HG03571 (cell line): ENCODE data around the gene EXOC7.

Source experiments
- ATAC-seq: cut with Tn5 transposase; IDR thresholded peaks from one replicate; pipeline ENCODE4 v1.9.1; 2021; ENCODE audit not compliant: unreplicated experiment

EXOC7 gene, protein sequence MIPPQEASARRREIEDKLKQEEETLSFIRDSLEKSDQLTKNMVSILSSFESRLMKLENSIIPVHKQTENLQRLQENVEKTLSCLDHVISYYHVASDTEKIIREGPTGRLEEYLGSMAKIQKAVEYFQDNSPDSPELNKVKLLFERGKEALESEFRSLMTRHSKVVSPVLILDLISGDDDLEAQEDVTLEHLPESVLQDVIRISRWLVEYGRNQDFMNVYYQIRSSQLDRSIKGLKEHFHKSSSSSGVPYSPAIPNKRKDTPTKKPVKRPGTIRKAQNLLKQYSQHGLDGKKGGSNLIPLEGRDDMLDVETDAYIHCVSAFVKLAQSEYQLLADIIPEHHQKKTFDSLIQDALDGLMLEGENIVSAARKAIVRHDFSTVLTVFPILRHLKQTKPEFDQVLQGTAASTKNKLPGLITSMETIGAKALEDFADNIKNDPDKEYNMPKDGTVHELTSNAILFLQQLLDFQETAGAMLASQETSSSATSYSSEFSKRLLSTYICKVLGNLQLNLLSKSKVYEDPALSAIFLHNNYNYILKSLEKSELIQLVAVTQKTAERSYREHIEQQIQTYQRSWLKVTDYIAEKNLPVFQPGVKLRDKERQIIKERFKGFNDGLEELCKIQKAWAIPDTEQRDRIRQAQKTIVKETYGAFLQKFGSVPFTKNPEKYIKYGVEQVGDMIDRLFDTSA

DNA sequence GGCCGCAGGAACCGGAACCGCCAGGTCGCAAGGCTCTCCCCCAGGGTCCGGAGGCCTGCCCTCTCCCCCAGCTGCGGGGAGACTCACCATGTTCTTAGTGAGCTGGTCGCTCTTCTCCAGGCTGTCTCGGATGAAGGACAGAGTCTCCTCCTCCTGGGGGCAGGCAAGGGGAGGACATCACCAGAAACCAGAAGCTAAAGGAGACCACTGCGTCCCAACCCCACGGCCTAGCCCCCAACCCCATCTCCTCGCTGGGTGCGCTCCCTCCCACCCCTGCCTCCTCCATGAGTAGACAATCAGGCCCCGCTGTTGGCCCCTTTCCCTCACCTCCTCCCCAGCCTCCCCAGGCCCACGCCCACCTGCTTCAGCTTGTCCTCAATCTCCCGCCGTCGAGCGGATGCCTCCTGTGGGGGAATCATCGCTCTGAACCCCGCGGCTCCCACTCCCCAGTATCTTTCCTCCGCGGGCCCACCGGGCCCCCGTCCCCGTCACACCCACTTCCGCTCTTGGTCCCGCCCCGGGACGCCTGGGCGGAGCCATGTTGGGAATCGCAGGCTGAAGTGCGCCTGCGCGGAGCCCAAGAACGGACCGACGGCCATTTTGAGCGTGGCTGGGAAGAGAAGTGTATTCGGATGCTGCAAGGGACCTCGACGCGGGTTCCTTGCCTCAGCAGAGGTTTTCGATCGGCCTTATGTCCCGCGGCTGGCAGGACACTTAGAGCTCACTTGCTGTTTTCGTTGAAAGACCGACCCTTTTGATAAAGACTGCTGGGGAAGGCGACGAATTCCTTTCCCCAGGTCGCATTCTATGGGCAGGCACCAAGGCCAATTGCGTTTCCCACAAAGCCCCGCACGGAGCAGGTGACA lies at the start of gene EXOC7:
Gene EXOC7 (minus strand): TSS at position 514 of the 866 bp plus-strand sequence. CDS start 95 bp downstream, at position 419.
- no peak for ATAC-seq

DNA sequence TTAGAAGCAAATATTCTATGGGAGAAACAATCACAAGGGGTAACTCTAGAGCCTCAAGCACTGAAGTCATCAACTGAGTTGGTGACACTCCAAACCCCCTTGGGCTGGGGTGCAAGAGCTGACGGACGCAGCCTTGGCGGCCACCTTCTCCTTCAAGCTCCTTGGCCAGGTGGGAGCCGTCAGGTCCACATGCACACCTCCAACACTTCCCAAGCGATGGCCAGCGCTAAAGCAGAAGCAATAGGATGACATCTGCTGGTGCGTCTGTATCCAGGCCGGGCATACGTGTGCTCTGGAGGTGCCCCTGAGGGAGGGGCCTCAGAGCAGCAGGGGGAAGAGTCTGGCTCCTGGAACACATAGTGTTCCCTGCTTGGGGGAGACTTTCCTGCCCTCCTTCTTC lies 49.6 kb upstream of the EXOC7 start:
- ATAC-seq = no peak

DNA sequence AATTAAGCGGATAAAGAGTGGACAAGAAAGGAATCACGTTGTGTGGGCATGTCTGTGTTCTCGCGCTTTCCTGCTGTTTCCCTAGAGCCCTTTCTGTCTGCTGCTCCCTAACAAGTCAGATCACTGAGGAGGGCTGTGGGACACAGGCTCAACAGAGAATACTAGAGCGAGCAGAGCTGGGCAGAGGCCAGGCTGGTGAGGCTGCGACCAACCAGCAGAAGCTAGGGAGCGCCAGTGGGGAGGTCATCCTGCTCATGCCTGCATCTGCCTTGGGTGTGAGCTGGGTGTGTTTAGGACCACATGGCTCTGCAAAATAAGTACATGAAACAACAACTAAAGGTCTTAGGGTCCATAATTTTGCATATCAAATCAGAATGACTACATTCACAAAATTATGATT lies 49.0 kb upstream of the EXOC7 start:
- ATAC-seq = no peak

DNA sequence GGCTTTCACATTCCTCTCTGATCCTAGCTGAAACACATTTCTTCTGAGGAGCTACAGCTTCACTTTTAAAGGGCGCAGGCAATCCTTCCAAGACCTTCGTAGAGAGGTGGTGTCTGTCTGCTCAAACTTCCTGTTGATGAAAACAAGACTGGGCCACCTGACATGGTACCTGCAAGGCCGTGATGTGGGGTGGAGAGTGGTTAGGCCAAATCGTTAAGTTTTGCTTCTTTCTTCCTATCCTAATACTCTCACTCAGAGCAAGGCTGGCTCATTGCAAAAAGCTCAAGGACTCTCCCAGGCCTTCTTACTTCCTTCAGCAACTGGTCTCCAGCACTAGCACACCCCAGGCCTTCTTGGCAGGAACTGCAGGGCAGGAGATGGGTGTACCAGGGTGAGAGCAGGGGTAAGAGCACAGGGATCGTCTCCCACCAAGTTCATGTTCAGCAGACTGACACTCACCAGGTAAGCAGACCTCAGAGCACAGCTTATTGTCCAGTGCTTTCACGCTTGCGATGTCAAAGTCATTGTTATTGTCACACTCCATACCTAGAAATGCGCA lies 48.4 kb upstream of the EXOC7 start:
- no peak for ATAC-seq

DNA sequence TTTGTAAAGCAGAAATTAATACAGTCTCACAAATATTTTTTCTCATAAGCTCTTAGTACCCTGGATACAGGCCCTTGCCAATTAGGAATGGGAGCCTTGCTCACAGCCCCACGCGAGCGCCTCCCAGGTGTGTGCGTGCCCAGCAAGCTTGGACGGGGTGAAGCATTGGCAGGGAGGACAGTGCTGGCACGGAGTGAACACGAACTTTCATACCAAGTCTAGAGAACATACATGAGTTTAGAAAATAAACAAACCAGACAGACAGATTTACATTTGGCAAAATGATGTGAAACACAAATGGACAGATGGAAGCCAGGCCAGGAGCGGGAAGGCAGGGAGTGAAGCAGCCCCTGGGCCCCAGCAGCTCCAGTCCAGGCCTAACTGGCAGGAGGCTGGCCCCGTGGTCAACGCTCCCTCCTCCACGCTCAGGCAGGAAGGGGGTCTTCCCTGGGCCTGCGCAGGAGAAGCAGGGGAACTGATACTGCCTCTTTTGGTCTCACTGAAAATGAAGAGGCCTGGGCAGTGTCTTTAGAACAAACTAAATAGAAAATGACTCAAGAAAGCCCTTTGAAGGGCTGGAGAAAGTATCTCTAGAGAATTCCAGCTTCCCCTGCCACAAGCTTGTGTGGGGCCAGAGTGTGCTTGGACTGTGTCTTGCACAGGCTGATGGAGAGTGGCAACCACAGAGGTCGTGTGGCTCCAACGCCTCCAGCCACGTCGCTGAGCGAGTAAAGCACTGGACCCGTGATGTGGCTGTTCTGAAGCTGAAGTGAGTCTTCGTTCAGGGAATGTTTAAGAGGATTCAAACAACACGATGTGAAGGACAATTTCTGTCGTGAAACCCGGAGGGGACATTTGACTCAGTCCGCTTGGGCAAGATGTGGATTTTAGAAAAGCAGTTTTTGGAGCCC lies 47.4 kb upstream of the EXOC7 start:
- ATAC-seq = no peak

DNA sequence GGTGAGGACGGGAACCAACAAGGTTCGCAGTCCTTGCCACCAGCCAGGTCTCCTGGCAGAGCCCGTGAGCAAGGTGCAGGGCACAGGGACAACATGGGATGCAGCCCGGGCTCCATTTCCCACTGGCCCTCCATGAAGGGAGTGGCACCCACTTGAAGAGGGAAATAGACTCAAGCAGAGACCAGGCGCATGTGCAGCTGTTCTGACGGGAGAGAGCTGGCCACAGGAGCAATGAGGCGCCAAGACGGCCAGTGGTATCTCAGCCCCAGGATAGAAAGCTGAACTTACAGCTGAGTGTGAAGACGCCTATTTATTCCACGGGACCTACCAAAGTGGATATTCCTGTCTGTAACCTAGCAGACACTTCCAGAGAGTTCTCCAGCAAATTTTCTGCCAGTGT lies 45.6 kb upstream of the EXOC7 start:
- no peak for ATAC-seq

DNA sequence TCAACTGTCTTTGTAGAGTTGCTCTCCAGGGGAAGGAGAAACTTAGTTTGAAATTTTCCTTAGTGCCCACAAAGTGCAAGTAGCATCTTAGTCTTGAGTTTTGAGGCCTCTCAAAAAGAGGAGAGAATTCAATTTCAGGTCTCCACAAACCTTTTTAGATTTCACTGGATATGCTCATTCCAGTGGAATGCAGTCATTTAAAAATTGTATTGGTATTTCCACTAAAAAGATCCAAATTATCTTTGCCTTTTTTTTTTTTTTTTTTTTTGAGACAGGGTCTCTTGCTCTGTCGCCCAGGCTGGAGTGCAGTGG lies 44.4 kb upstream of the EXOC7 start:
- no peak for ATAC-seq

DNA sequence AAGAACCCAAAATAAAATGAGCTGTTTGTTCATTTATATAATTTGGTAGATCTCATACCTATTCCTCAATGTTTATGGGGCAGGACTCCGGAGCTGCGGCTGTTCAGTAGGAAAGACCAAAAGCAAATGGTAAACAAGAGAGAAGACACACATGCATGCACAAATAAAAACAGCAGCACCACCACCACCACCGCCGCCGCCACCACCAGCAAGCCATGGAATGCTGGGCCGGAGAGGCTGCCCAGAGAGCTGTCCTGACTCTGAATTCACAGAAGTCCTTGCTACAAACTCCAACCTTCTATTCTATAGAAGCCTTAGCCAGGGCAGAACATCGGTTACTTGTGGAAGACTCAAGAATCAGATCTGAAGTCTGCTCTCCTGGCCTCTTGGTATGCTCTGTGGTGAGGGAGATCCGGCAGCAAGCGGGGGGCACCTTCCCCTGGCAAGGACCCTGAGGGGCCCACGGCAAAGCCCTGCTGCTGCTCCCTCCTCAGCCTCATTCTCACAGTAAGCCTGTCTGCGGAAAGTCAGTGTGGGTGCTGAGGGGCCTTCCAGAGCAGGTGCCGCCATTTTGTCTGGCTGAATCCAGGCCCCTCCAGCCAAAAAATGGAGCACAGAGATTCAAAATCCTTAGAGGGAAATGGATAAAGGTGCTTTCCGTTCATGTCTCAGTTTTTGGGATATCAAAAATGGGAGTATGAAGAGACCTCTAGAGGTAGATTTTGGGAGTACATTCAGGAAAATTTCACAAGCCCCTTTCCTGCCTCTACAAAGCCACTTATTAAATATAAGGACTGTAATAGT lies 43.8 kb upstream of the EXOC7 start:
- ATAC-seq = no peak

DNA sequence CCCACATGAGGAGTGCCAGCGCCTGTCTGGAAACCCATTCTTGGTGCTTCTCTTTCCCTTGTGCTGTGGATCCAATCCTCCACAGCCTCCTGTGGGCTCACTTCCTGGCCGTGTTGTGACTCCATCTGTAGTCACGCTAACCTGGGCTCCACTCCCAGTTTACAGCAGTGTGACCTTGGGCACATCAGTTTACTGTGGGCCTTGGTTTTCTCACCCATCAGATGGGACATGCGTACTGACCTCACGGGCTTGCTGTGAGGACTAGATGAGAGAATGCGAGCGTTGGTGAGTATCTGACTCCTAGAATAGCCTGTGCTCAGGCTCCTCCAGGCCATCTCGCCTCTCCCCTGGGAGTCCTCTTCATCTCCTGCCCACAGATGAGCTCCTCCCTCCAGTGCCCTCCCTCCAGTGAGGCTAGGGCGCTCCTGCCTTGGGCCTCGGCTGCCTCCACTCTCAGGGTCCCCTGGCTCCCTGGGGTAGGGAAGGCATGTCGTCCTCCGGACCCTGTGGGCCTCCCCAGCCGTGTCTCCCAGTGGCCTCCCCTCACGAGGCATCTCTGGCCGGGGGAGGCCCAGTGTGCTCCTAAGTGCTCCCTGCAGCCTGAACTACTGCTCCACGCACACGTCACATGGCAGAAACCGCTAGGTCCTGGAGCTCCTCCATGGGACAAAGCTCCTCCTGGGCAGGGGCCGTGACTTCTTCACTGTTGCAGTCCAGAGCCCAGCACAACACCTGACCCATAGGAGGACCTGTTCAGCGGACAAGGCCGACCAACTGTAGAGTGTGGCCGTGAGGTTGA lies 42.7 kb upstream of the EXOC7 start:
- no peak for ATAC-seq

DNA sequence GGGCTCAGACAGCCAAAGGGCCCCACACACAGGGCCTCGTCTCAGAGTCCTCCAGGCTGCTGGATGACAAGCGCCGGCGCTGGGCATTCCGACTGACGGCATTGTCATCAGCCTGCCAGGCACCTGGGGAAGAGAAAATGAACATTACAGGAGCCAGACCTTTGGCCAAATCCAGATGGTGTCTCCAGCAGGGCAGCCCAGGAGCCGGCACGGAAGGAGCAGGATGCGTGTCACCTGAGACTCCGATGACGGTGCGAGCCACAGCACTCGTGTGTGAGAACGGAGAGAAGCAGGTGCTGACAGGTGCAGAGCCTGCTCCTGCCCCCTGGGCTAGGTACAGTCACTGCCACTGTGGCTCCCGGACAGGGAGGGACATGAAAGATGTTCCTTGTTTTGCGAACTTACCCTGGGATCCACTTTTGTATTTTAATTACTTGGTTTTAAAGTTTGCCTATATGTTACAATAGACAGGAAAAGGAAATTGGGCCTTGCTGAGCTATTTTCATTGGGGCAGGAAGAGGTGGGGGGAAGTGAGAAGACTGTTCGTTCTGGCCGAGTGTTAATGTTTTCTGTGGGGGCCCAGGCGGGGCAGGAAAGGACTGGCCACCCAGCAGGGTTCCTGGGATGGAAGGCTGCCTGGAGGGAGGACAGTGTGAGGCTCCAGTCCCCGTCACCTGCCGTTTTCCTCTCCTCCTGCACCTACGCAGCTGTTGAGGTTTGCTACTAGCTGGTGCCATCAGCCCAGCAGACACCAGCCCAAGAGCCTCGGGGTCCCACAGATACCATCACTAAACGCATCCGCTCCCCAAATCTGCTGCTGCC lies 41.9 kb upstream of the EXOC7 start:
- no peak for ATAC-seq

DNA sequence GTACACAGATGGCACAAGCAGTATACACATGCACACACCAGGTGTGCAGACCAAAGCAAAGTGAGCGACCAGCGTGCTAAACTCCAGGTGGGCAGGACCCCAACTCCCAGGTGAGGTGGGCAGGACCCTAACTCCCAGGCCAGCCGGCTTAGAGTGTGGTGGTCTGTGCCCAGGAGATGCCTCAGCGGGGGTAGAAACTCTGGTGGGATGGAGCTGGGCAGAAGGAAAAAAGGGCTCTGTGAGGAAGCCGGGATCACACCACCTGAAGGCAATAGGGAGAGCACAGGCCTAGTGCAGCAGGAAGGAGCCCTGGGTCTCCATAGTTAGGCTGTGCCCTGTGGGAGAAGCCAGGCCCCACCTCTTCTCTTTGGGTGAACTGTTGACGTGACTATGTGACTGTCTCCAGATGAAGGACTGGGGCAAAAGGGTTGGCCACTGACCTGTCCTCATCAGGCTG lies 39.0 kb upstream of the EXOC7 start:
- no peak for ATAC-seq

DNA sequence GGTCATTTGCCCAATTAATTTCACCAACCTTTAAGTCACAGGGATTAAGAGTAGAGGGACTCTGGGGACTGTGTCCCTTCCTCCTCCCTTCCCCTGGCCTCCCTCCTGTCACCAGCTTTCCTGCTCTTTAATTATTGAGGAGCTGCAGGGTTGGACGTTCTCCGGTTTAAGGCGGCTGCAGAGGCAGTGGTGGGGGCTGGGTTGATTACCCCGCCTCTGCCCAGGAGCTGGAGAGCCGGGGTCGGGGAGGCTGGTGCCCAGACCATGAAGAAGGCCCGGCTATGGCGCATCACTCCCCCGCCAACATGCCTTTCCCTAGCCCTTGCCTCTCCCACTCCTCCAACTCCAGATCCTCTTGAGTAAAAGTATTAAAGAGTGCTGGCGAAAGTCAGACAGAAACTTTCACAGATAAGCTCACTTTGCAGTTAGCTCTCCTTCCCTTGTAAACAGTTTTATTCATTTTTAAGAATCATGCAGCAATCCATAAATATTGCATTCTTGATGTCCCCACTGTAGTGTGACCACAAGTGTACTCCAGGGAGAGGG lies 38.5 kb upstream of the EXOC7 start:
- no peak for ATAC-seq

DNA sequence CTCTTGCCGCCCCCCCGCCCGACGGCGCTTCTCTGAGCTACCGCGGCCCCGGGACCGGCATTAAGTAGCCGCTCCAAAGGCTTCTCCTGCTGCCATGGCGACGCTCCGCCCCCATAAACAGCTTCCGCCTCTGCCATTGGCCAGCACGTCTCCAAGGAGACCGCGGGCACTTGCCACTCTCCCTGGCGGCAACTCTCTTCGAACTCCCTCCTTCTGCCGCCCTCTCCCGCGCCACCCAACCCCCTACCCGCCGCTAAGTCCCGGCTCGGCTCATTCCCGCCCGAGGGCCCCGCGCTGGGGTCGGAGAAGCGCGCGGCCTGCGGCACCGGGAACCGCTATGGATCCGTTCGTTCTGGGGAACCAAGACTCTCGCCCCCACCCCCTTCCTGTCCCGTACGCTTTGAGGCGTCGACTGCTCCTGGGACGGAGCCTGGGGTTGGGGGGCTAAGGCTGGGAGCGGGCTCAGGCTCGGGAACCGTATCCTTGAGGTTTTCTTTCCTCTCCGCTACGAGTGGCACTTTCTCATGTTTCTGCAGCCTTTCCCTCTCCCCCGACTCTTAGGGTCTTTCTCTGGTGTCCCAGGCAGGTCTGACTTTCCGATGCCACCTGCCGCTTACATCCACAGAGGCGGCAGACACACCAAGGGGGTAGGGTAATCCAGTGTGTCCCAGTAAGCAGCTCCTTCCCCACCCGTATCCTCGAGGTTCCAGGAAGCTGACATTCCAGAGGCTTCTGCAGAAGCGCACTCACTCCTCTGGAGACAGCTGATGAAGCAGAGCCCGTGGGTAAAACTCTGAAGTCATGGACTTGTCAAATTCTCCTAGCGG lies 37.8 kb upstream of the EXOC7 start, which contains the start of gene FOXJ1:
Gene FOXJ1 (minus strand): TSS at position 34 of the 827 bp plus-strand sequence. CDS start 850 bp downstream, outside the sequence.
- ATAC-seq = peak; percentile 48

DNA sequence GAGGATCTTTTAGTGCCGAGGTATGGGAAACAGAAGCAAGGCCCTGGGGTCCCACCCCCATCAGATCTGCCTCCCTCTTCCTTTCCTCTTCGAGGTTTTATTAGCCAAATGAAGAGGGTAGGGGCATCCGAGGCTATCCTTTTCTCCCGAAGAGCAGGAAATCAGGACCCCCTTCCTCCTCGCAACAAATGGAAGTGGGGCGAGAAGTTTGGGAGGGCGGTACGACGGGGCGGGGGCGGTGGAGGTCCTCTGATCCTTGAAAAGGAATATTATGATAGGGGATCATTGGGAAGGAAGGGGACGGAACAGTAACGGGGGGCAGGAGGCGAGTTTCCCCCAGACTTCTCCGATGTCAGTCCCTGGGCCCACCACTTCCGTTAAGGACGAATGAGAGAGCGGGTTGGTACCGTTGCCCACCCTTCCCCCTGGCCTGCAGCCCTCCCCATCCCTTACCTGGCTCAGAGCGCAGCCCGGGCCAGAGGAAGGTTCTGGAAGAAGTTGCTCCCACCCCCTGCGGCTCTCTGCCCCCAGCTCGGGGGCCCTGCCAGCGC lies 37.1 kb upstream of the EXOC7 start:
- no peak for ATAC-seq

DNA sequence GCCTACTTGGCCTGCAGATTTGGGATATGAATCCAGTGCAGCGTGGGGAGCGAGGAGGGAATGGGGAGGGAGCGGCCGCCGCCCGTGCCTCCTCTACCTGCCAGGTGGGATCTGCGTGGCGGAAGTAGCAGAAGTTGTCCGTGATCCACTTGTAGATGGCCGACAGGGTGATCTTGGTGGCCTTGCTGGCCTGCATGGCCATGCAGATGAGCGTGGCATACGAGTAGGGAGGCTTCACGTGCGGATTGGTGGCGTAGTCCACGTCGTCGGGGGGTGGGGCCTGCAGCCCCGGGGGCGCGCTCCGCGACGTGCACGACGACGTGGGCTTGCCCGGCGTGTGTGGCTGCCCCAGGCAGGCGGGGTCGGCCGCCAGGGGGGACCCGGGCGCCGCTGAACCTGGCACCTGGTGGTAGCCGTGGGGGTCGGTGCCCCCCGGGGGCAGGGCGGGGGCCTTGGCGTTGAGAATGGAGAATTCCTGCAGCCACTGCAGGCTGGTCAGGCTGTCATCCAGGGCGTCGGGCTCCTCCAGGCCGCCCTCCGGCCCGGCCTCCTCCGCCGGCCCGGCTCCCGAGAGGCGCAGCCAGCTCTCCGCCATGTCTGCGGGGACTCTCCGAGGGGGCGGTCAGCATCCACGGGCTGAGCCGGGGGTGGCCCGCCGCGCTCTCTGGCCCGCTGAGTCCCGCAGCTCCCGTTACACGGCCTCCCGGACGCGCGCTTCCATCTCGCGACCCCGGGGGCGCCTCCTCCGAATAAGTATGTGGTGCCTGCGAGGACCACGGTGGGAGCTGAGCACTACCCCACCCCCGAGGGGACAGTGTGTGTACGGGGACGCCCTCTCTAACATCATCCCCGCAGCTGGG lies 36.4 kb upstream of the EXOC7 start:
- ATAC-seq = no peak
